Measurements from ENCODE around the gene FLVCR2.
"Not testable (repeated sequence)": the region's sequence is repeated elsewhere in the genome, so short reads cannot be mapped to it uniquely, and the experiment has no call there.

Gene FLVCR2

DNA sequence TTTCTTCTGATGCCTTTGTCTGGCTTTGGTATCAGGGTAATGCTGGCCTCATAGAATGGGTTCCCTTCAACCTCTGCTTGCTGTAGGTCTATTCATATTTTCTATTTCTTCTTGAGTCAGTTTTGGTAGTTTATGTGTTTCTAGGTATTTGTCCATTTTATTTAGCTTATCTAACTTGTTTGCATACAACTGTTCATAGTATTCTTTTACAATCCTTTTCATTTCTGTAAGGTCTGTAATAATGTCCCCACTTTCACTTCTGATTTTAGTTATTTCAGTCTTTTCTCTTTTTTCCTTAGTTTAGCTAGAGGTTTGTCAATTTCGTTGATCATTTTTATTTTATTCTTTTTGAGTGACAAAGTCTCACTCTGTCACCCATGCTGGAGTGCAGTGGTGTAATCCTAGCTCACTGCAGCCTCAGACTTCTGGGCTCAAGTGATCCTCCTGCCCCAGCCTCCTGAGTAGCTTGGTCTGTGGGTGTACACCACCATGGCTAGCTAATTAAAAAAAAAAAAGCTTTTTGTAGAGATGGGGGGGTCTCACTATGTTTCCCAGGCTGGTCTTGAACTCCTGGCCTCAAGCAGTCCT, 94.3 kb downstream of the FLVCR2 start:
- DNase-seq, result no peak

DNA sequence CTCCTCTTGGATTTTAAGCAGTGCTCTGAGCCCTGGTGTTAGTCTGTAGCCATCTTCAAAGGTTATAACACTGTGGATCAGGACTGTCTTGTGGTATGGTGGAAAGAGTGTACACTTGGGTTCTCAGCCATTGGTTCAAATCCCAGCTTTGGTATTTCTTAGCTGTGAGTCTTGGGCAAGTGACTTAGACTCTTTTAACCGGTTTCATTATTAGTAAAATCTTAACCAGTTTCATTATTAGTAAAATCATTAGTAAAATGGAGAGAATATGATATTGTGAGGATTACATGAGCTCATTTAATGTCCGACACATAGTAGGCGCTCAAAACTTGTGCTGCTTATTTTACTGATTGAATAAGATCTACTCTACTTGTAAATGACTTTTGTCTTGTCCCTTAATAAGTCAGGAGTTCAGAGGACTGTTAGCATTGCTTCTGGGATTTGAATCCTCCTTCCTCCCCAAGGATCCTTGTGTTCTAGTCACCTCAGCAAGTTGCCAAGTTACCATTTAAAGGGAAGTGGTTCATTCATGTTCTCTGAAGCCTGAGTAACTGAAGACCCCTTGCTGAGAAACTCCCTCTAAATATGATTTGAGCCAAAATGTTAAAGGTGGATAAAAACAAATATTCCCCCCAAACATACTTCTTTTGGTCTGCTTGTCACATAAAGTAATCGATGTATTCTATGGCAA, 95.1 kb downstream of the FLVCR2 start:
- no peak for DNase-seq

DNA sequence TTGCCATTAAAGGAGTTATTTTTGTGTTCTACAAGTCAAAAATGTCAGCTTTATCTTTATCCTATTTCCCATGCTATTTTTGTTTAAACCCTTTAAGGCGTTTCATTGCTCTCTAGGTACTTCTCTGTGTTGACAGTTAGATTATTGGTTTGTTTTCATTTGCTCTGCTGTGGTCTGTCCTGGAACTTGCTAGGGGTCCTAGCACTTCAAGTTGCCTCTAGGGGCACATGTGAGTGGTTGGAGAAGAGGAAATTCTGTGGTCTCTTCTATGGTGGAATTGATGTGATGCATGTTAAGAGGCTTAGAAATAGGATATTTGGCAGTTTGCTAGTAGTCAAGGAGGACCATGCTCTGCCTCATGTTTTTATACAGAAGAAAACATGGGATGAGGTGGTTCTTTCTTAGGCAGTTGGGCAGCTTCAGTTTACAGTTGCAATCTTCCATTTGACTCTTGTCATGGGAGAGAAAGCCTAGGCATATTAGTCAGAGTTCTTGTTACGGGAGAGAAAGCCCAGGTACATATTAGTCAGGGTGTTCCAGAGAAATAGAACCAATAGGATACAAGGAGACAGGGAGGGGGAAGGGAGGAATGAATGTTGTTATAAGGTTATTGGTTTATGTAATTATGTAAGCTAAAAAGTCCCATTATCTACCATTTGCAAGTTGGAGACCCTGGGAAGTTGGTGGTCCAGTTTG, 97.0 kb downstream of the FLVCR2 start:
- DNase-seq, result no peak

DNA sequence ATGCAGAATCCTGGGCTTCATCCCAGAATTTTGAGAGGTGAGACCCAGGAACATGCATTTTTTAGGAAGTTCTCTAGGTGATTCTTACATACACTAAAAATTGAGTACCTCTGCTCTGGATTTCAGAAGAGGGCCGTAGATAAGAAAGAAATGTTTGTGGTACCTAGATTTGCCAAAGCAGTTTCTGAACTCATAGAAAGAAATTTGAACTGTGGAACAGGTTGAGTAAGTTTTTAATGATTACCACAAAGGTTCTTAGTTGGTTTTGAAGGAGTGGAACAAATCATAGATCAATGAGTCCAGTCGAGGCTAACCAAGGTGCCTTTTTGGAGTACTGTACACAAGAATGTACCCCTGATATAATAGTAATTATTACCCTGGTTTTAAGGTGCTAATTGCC, 107.5 kb downstream of the FLVCR2 start:
- DNase-seq, result no peak

DNA sequence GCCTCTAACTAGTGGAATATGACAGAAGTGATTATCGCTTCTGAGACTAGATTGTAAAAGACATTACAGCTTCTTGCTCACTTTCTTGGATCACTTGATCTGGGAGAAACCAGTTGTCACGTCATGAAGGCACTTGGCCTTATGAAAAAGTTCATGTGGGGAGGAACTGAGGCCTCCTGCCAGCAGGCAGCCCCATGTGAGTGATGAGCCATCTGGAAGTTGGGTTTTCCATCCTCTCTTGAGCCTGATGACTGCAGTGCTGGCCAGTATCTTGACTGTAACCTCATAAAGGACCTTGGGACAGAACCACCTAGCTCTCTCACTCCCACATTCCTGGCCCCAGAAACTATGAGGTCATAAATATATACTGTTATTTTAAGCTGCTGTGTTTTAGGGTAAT, 110.6 kb downstream of the FLVCR2 start:
- DNase-seq, result no peak

DNA sequence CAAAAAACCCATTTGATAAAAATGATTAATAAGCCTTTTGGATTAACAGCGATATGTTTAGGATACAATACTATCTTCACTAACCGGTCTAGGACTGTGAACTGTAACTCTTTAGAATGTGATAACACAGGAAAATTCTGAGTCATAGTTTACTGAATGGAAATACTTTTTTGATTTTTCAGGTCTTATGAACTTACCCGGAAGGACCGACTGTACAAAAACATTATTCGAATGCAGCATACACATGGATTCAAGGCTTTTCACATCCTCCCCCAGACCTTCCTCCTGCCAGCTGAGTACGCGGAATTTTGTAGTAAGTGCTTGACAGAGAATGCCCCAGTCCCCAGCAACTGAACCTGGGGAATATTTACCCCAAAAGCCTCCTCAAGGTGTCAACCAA, 111.6 kb downstream of the FLVCR2 start:
- DNase-seq, result no peak

DNA sequence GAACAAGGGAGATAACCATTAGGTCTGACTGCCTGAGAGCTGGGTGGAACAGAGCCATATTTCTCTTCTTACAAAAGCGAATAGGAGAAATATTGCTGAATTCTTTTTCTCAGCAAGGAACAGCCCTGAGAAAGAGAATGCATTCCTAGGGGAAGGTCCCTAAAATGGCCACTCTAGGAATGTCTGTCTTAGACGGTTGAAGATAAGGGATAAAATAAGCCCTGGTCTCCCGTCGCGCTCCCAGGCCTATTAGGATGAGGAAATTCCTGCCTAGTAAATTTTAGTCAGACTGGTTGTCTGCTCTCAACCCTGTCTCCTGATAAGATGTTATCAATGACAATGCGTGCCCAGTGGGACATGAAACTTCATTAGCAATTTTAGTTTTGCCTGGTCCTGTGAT, 116.6 kb downstream of the FLVCR2 start:
- DNase-seq, result not testable (repeated sequence)

DNA sequence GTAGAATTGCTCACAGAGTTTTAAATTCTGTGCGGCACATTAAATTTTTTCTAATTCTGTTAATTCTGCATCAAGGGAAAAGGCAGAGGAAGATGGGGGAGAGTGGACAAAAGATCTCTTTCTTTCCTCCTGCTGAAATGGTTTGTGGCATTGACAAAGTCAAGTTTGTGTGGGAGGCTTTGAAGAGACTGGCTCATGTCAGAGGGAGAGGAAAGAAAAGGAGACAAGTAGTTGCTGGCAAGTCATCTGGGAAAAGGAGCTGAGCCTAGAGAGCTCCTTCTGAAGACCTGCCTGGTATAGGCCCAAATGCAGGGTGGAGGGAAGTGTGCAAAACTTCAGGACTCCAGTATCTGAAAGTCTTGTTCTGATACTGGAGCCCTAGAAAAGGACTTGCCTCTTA, 119.0 kb downstream of the FLVCR2 start:
- no peak for DNase-seq
